ENCODE data around the gene KCNN1.
"Not testable (repeated sequence)": the region's sequence is repeated elsewhere in the genome, so short reads cannot be mapped to it uniquely, and the experiment has no call there.

Gene KCNN1

GRCh38 chr19:18029617-18030338 lies 62.9 kb downstream of the KCNN1 start:
- DNase-seq (ENCODE audit: low spot score), result no peak

GRCh38 chr19:18031401-18031800 lies 64.5 kb downstream of the KCNN1 start:
- DNase-seq (ENCODE audit: low spot score), result not testable (repeated sequence)

GRCh38 chr19:18032102-18032501 lies 65.2 kb downstream of the KCNN1 start:
- DNase-seq (ENCODE audit: low spot score), result not testable (repeated sequence)

GRCh38 chr19:18041054-18041453 lies 74.1 kb downstream of the KCNN1 start:
- no peak for DNase-seq (ENCODE audit: low spot score)

- no peak for DNase-seq (ENCODE audit: low spot score)
Observed at GRCh38 chr19:18043676-18044075, 76.8 kb downstream of the KCNN1 start.

GRCh38 chr19:18044825-18045304 lies 78.0 kb downstream of the KCNN1 start:
- DNase-seq (ENCODE audit: low spot score), result peak; percentile 69

- no peak for DNase-seq (ENCODE audit: low spot score)
Observed at GRCh38 chr19:18045307-18046050, 78.6 kb downstream of the KCNN1 start.

- DNase-seq (ENCODE audit: low spot score), result peak; percentile 66
Observed at GRCh38 chr19:18046059-18046718, 79.3 kb downstream of the KCNN1 start.

- peak; percentile 55 for DNase-seq (ENCODE audit: low spot score)
Observed at GRCh38 chr19:18049385-18049784, 82.5 kb downstream of the KCNN1 start.

Measured in AG08396 (cell line).